NCI-H2227 treated with DMSO at 0.1 percent for 48 hours (cell line): Measurements from ENCODE around the gene GNGT1.
"Not testable (repeated sequence)": the region's sequence is repeated elsewhere in the genome, so short reads cannot be mapped to it uniquely, and the experiment has no call there.

Source experiments
- DNase-seq: peaks from one replicate; lab custom pipeline; 2025; lab: John Stamatoyannopoulos, UW

GNGT1 gene

DNA sequence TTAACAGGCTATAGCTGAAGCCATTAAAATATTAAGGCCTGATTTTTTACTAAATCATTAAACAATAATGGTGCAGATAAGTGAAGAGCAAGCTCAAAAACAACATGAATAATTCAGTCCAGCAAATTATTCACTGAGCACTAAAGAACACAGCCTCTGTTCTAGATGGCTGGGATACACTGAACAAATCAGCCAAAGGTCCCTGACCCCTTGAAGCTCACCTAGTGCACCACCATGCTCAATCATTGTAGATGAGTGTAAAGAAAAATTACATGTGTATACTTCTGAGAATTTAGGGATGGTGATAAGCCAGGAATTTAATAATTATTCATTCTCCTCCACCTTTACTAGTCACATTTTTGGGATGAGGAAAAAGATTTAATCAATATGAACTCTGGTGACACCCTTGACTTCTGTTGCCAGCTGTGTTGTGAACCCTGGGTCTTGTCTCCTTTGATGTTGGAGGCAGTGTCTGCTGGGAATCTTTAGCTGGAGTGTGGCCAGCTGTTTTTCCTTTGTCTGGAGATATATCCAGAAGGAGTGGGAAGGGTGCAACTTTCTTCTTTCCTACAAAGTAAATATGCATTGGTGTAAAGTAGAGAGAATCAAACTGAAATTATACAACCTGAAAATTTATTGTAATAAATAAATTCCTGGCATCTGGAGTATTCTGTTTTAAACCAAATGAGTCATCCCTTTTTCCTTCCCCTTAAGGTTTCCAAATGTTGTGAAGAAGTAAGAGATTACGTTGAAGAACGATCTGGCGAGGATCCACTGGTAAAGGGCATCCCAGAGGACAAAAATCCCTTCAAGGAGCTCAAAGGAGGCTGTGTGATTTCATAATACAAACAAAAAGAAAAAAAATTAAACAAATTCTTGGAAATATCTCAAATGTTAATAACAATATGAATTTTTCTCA is 4.0 kb downstream of the GNGT1 start:
- DNase-seq, result no peak

GRCh38 chr7:93911242-93911641 is 4.9 kb downstream of the GNGT1 start:
- not testable (repeated sequence) for DNase-seq

- not testable (repeated sequence) for DNase-seq
Observed at GRCh38 chr7:93911661-93912060, 5.3 kb downstream of the GNGT1 start.

- no peak for DNase-seq
Observed at GRCh38 chr7:93913197-93913596, 6.8 kb downstream of the GNGT1 start.

GRCh38 chr7:93914581-93915066 is 8.3 kb downstream of the GNGT1 start:
- no peak for DNase-seq

DNA sequence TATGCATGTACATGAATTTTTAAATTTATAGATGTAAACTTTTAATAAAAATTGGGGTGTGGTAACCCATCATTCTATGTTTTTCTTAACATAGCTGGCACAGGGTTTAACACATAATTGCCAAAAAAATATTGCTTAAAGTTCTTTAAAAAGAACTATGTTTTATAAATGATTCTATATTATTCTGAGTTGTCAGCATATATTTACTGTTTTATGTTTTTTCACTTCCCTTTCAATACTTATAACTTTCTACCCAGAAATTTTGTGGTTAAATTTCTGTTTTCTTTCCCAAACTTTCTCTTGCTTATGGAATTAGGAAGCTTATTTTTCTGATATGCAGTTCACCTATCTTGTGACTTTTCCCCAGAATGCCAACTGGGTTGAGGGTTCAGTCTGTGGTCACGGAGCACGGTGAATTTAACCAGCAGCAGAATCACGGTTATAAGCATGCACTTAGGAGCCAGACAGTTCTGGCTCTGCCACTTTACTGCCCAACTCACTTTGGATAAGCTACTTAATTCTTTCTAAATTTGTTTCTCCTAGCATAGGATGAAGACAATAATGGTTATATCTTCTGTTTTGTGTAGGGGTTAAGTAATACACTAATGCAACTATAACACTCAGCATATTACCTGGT is 9.0 kb downstream of the GNGT1 start:
- DNase-seq, result not testable (repeated sequence)

- not testable (repeated sequence) for DNase-seq
Observed at GRCh38 chr7:93915888-93916287, 9.5 kb downstream of the GNGT1 start.

DNA sequence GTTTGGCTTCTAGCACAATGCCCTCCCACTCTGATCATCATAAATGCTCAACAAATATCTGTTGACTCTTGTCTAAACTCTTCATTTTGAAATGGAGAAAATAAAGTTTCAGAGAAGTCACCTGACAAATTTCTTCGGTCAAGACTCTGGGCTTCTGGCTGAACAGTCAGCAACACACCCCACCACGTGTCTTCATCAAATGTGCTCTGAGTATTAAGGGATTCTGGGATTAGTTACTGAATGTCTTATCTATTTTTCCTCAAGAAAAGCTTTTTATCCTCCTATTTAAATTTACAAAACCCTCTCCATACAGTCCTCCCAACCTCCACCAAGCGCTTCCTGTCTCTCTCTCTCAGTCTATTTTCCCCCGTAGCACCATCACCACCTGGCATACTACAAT is 9.9 kb downstream of the GNGT1 start:
- DNase-seq, result not testable (repeated sequence)

- no peak for DNase-seq
Observed at GRCh38 chr7:93920496-93921182, 14.3 kb downstream of the GNGT1 start.

DNA sequence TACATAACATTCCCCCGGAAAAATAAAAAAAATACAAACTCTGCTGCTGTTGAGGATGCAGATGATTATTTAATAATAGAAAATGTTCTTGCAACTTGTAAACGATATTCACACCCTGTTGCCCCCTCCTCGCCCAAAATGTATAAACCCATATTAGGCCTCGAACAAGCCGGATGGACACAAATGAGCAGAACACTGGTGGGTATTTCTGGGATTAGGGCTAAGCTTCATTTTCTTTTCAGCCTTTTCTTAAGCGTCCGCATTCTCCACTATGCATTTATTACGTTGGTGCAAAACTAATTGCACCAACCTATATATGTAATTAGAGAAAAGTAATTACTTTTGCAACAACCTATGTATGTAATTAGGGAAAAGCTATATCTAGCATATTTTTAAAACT is 14.8 kb downstream of the GNGT1 start:
- DNase-seq, result no peak

DNA sequence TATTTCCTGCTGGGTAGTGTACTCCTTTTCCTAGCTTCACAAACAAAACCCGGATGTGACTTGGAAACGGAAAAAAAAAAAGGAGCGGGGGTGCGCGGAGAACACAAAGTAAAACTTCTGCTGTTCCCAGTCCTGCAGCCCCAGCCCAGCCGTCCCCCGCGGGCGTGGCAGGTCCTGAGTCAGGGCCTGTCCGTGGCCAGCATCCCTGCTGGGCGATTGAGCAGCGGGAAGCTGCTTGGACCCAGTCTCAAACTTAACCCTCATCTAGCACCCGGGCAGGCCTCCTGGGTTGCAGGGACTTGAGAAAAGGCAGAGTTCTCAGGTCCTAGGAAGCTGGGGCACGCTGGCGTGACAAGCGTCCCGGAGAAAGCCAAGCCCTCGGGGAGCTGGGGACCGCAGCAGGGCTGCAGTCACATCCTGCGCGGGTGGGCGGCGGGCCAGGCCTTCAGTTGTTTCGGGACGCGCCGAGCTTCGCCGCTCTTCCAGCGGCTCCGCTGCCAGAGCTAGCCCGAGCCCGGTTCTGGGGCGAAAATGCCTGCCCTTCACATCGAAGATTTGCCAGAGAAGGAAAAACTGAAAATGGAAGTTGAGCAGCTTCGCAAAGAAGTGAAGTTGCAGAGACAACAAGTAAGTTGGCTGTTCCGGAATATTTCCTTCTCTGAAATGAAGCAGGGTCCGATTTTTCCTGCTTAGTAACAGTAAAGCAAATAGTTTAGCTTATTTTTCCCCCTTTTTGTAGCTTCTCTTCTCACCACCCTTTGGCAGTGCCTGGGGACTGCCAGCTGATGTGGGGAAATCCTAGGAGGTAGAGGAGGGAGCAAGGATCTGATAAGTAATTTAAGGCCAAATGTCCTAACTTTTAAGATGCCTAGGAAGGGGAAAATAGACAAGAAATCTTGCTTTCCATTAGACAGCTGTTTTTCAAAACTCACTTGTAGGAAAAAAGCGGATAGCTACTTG is 15.5 kb downstream of the GNGT1 start, which contains the start of gene GNG11:
GNG11 (plus strand) TSS at position 129 of the 960 bp plus-strand sequence; CDS start at position 532, 403 bp downstream.
- peak; percentile 74 for DNase-seq

GRCh38 chr7:93923296-93923695 is 16.9 kb downstream of the GNGT1 start:
- DNase-seq, result no peak

DNA sequence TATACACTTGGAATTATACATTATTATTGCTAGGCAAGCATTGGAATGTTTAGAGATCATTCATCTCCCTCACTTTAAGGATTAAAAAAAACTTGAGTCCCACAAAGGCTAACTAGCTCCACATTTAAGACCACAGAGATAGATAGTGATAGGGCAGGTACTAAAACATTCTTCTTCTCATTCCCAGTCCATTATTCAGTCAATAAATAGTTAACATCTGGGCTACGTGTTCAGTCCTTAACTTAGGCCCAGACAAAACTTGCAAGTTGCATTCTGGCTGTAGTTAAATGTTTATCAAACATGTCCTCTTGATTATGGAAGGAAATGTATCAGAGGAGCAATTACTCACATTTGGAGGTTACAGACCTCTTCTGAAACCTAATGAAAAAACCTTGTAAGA is 17.6 kb downstream of the GNGT1 start:
- DNase-seq, result no peak

- no peak for DNase-seq
Observed at GRCh38 chr7:93926800-93927199, 20.4 kb downstream of the GNGT1 start.

DNA sequence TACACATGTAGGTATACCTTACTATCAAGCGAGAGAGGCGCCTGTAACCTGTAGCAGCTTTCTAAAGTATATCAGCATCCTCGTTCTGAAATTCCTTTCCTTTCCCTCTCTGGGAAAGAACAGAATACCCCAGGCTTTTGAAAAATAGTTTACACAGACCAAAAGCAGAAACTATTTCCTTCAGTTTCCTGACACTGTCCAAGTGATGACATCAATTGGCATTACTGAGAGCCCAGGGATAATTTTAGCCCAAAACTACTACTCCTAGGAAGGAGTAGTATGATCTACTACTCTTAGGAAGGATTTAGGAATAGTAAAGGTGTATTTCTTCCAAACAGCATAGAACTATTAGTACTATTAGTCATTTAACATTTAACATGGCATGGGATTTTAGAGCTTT is 21.2 kb downstream of the GNGT1 start:
- DNase-seq, result no peak

DNA sequence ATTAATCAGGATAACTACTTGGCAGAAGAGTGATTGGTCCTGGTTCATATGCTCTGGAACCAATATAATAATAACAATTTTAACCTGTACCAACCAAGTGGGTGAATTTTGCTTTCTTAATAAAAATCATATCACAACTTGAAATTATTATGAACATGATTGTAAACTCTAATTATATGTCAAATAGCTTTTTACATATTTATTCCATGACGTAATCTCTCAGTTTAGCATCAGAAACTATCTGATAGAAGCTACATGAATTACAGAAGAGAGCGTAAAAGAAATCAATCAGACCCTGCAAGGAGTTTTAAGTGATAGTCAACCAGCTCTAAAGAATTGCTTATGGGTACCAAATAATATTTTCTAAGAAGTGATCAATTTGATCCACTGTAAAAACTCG is 25.3 kb downstream of the GNGT1 start:
- DNase-seq, result no peak

DNA sequence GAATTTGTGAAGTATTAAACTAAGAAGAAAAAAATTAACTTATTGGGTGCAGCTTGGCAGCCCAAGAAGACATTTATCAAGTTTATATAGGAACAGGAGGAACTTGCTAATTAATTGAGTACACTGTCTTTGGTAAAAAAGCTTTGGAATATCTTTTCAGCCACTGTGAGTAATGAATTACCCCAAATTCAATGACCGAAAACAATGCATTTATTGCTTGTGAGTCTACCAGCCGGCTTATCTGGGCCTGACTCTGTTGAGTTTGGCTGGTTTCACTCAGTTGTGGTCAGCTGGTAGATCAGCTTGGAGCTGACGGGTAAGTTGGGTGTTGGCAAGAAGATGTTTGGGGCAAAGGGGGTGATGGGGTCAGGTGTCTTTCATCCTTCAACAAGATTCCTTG is 26.8 kb downstream of the GNGT1 start:
- no peak for DNase-seq

GRCh38 chr7:93935102-93935501 is 28.7 kb downstream of the GNGT1 start:
- DNase-seq, result no peak

- no peak for DNase-seq
Observed at GRCh38 chr7:93937818-93938217, 31.5 kb downstream of the GNGT1 start.

DNA sequence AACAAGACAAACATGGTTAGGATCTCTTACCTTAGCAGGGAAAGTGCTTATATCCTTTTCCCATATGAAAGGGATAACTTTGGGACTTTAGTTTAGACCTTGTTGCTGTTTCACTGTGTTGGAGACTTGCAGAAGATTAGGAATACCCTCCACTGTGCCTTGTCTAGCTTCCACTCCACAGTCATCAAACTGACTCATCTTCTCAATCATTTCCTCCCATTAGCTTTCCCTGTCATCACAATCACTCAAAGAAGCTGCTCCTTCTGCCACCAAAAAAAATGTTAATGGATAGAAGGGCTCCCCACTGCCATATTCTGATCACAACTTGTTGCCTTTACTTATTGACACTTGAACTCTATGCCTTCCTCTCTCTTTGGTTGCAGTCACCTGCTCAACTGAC is 31.9 kb downstream of the GNGT1 start:
- no peak for DNase-seq

DNA sequence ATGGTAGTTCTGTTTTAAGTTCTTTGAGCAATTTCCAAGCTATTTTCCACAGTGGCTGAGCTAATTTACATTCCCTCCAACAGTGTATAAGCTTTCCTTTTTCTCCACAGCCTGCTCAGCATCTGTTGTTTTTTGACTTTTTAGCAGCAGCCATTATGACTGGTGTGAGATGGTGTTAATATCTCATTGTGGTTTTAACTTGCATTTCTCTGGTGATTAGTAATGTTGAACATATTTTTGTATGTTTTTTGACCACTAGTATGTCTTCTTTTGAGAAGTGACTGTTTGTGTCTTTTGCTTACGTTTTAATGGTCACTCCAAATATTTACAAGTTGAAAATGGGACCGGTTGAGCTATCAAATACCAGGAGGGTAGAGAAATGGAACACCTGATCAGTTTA is 35.6 kb downstream of the GNGT1 start:
- no peak for DNase-seq
